Ascending aorta (tissue), 2 donors: Measurements from ENCODE around the gene MREG. TPM values are rescaled to one million over a fixed set of nuclear protein-coding genes. Genes with fewer than 3 reads are reported as not detected.
"Not testable (repeated sequence)": the region's sequence is repeated elsewhere in the genome, so short reads cannot be mapped to it uniquely, and the experiment has no call there.

Experiments used
- DNase-seq, 2 donors: peaks; one replicate each; pipeline ENCODE4 v3.0.0-alpha.2; 2019; ENCODE audit warnings: low spot score in 2 of 2
- H3K27ac ChIP-seq, 2 donors: fragments of 200-600 bp; sonication (generic); one replicate each; pipeline ENCODE4 v1.5.1; 2016 to 2017; ENCODE audit warnings: mild to moderate bottlenecking in 1 of 2
- H3K27me3 ChIP-seq: fragments of 200-600 bp; sonication (generic); one replicate; pipeline ENCODE4 v1.5.1; 2017
- H3K36me3 ChIP-seq, 2 donors: fragments of 200-600 bp; sonication (generic); one replicate each; pipeline ENCODE4 v1.5.1; 2016
- H3K4me1 ChIP-seq, 2 donors: fragments of 200-600 bp; sonication (generic); one replicate each; pipeline ENCODE4 v1.5.1; 2016 to 2017; ENCODE audit warnings: mild to moderate bottlenecking in 1 of 2
- H3K4me3 ChIP-seq, 2 donors: fragments of 200-600 bp; sonication (generic); one replicate each; pipeline ENCODE4 v1.5.1; 2016 to 2017; ENCODE audit warnings: mild to moderate bottlenecking in 1 of 2
- H3K9me3 ChIP-seq, 2 donors: fragments of 200-600 bp; sonication (generic); one replicate each; pipeline ENCODE4 v1.5.1; 2016
- intact Hi-C: fragments of 100-400 bp; cut with DNase I; formaldehyde crosslinking; loops from one replicate; pipeline ENCODE4 v1.15.1; 2023
- total RNA-seq: library from RNA; depleted of rRNA; stranded (reverse); fragments of >200 nt; gene quantifications from one replicate; pipeline ENCODE4 v1.1.0, GENCODE V29; 2016
- TF ChIP-seq, protein P1 (sequence below), 3 experiments: fragments of 200-600 bp in 2 of 3; fragments of 450-650 bp in 1 of 3; sonication (generic) in 2 of 3; IDR thresholded peaks; one replicate each; pipeline ENCODE4 v1.5.1; 2016 to 2019; ENCODE audit warnings: antibody characterized with exemption in 3 of 3, mild to moderate bottlenecking in 1 of 3, moderate library complexity in 1 of 3

The MREG gene
- total RNA-seq, 1 donor from 2014 or later = not detected

DNA sequence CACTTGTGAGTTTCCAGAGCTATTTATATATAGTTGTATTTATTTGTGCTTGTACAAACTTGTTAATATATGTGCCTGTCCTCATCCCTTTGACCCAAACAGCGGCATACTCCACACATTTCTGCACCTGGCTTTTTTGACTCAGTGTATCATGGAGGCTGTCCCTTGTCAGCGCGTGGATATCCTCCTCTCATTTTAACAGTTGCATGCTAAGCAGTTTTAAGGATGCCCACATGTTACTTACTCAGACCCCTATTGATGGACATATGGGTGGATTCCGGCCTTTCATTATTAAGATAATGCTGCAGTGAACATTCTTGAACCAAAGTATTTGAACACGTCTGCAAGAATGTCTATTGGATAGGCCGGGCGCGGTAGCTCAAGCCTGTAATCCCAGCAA, 655 bp upstream of the MREG start:
- Histone ChIP-seq H3K4me1 (peaks cover 0 to 4% of the 10 kb centered on the region in 2 donors), H3K4me3 (peak overlapping the region in 1 of 2 donors; percentile 95), H3K36me3 (no peaks in the 10 kb centered on the region), H3K27ac (no peak overlapping the region), H3K27me3 (no peaks in the 10 kb centered on the region), H3K9me3 (no peaks in the 10 kb centered on the region)
- intact Hi-C loops = no loop called here
- DNase-seq = no peak
- TF ChIP-seq, protein P1, sequence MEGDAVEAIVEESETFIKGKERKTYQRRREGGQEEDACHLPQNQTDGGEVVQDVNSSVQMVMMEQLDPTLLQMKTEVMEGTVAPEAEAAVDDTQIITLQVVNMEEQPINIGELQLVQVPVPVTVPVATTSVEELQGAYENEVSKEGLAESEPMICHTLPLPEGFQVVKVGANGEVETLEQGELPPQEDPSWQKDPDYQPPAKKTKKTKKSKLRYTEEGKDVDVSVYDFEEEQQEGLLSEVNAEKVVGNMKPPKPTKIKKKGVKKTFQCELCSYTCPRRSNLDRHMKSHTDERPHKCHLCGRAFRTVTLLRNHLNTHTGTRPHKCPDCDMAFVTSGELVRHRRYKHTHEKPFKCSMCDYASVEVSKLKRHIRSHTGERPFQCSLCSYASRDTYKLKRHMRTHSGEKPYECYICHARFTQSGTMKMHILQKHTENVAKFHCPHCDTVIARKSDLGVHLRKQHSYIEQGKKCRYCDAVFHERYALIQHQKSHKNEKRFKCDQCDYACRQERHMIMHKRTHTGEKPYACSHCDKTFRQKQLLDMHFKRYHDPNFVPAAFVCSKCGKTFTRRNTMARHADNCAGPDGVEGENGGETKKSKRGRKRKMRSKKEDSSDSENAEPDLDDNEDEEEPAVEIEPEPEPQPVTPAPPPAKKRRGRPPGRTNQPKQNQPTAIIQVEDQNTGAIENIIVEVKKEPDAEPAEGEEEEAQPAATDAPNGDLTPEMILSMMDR (IDR thresholded peaks at IDR 0.05) = no peak

DNA sequence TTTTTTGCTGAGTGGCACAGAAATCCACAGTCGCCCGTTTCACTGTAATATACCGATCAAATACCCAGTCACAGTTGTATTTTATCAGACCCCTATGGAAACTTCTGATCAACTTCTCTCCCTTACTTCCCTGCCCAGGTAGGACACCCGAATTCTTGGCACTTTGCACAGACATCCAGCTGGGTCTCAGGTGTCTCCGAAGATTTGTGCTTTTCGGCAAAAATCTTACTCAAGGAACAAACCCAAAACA, 596 bp downstream of the MREG start:
- Histone ChIP-seq H3K4me1 (peaks cover 0 to 4% of the 10 kb centered on the region in 2 donors), H3K27ac (peak overlapping the region in 1 of 2 donors; percentile 41), H3K4me3 (peak overlapping the region; percentile 67 to 95), H3K9me3 (no peaks in the 10 kb centered on the region), H3K27me3 (no peaks in the 10 kb centered on the region), H3K36me3 (no peaks in the 10 kb centered on the region)
- intact Hi-C loops = no loop called here
- DNase-seq = no peak
- TF ChIP-seq, protein P1 (IDR thresholded peaks at IDR 0.05) = no peak

DNA sequence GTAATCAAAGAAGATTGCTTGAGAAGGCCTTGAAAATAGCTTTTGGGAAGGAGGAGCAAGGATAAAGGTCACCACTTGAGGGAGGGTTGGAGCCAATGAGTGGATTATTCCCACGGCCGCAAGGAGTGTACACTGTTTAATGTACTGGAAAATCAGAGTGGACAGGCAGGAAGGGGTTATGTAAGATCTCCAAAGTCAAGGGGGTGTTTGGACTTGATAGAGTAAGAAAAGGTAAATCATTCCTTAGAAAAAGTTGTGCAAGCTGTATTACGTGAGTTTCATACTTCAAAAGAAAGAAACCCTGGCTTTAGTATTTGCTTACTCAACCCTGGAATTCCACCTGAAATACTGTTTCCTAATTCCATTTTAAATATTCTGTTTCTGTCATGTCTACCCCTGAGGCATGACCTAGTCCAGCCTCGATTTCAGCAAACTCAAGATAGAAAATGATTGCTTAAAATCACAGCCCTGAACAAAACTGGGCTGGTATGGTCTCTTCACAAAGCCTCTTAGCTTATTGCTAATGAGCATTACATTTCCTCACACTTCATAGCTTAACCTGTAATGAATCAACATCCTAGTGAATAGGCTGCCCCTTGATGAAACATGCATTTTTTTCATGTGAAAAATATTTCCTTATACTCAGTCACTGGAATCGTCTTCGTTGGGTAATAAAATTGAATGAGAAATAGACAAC, 1.1 kb downstream of the MREG start:
- no peak for DNase-seq
- Histone ChIP-seq H3K27me3 (no peaks in the 10 kb centered on the region), H3K4me3 (peak overlapping the region; percentile 67 to 95), H3K36me3 (no peaks in the 10 kb centered on the region), H3K4me1 (peaks cover 0 to 4% of the 10 kb centered on the region in 2 donors), H3K9me3 (no peaks in the 10 kb centered on the region), H3K27ac (no peak overlapping the region)
- TF ChIP-seq, protein P1 (IDR thresholded peaks at IDR 0.05) = no peak
- intact Hi-C loops = no loop called here

DNA sequence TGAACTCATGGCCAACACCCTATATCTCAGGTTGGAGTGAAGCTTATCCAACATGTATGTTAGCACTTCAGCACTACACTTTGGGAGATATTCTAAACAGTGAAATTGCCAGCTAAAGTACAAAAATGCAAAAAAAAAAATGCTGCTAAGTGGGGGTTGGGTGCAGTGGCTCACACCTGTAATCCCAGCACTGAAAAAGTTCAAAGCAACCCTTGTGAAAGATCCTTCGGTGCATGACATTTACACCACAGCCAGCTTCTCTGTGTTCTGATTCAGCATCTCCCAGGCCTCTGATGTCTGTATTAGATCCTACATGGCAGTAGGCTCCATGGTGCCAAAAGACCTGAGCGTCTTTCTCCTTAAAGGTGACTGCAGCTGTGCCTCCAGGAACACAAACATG, 4.1 kb downstream of the MREG start:
- H3K4me3 ChIP-seq, DNase-seq, H3K4me1 ChIP-seq, H3K9me3 ChIP-seq, H3K27ac ChIP-seq, H3K27me3 ChIP-seq, intact Hi-C loops, H3K36me3 ChIP-seq: not testable (repeated sequence)

DNA sequence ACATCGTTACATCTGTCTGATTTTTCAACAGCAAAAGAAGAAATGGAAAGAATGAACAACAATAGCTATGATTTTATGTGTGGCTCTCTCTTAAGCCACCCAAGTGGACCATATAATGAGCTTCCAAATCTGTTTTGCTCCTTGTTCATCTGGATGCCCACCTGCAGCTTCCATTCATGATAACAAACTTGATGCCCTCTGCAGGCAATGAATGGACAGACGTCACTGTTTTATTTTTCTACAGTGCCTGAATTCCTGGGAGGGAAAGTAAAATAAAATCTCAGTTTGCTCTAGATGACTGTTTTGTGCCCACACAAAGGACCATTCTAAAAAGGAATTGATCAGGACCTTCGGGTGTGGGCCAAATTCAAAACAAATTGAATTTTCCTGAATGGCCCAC, 5.0 kb downstream of the MREG start:
- H3K9me3 ChIP-seq = no peaks in the 10 kb centered on the region
- H3K27me3 ChIP-seq = no peaks in the 10 kb centered on the region
- no peaks in the 10 kb centered on the region for H3K4me1 ChIP-seq
- no peak overlapping the region for H3K27ac ChIP-seq
- TF ChIP-seq, protein P1 (IDR thresholded peaks at IDR 0.05) = no peak
- no peak overlapping the region for H3K4me3 ChIP-seq
- H3K36me3 ChIP-seq = no peaks in the 10 kb centered on the region
- no peak for DNase-seq
- intact Hi-C loops = no loop called here

DNA sequence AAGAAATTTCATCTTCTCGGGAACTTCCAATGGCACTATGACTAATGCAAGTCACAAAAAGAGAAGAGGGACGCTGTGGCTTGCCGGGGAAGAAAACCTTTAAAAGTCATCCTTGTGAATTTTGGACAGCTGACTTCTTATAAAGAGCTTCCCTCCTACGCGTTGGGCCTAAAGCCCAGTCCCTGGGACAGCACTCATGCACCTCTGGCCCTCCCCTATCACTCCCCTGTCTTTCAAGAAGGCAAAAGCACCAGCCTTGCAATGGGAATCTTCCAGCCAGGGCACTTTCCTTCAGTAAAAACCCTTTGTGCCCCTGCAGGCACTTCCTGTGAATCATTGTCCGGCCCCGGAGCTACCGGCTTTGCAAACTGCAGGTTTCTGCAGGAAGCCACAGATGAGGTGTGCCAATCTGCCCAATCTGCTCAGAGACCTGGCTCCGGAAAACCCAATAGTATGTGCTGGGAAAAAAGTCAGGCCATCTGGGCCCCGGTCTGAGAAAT, 7.1 kb downstream of the MREG start:
- no peaks in the 10 kb centered on the region for H3K9me3 ChIP-seq
- no peaks in the 10 kb centered on the region for H3K36me3 ChIP-seq
- intact Hi-C loops = no loop called here
- H3K27ac ChIP-seq = no peak overlapping the region
- no peaks in the 10 kb centered on the region for H3K4me1 ChIP-seq
- H3K27me3 ChIP-seq = no peaks in the 10 kb centered on the region
- no peak for DNase-seq
- no peak overlapping the region for H3K4me3 ChIP-seq
- TF ChIP-seq, protein P1 (IDR thresholded peaks at IDR 0.05) = no peak
